Measurements from ENCODE around the gene CLOCK. TPM values are rescaled to one million over a fixed set of nuclear protein-coding genes. Genes with fewer than 3 reads are reported as not detected.

Gene CLOCK
- total and polyA plus RNA-seq, 2 of the 8 experiments (the other 6 are each of a cell fraction or from before 2014, with no cell fraction given) = 7.7 to 24.2 TPM

DNA sequence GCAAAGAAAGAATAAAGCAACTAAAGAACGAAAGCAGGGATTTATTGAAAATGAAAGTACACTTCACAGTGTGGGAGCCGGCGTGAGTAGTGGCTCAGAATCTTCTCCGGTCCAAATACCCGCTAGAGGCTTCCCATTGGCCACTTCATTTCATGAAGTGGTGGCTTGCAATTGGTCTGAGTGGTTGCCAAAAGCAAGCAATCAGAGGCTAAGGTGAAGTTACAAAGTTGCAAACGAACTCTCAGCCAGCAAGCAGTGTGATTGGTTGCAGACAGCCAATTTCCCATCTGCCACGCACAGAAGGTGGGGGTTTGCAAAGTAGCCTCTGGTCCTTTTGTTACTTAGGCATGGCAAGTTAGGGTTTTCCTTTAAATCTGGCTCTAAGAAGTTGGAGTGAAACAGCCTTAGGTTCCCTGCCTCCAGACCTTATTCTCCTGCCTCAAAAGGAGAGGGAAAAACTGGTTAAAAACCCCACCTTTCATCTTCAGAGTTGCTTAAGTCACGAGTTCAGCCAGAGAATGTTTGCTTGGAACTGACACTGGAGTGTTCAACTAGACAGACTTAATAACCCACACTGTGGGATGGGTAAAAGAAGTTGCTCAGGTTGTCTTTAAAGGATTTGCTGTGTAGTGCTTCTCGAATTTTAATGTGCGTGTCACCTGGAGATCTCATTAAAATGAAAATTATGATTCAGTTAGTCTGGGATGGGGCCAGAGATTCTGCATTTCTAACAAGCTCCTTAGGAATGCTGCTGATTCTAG lies 6.9 kb upstream of the CLOCK start:
- TF ChIP-seq TAF1 (IDR thresholded peaks at IDR 0.05; ENCODE audit: low read depth, low read length) (0 out of 2 replicates have a peak, but pooled peaks have one; percentile 19), EGR1 (IDR thresholded peaks at IDR 0.05; ENCODE audit: borderline replicate concordance, low read depth, low read length) (no peak), POLR2AphosphoS5 (IDR thresholded peaks at IDR 0.05; ENCODE audit: low read depth, low read length) (no peak), POLR2A (IDR thresholded peaks at IDR 0.05; ENCODE audit: control extremely low read depth in 1 of 2, low read depth in 2 of 2, low read length in 2 of 2) (no peak), CBX8 (IDR thresholded peaks at IDR 0.05; ENCODE audit: borderline replicate concordance, low read depth, low read length) (no peak), EP300 (IDR thresholded peaks at IDR 0.05; ENCODE audit: borderline replicate concordance in 1 of 2, low read depth in 2 of 2, low read length in 2 of 2) (no peak), MAX (IDR thresholded peaks at IDR 0.05) (no peak)
- TF ChIP-seq, protein P1, sequence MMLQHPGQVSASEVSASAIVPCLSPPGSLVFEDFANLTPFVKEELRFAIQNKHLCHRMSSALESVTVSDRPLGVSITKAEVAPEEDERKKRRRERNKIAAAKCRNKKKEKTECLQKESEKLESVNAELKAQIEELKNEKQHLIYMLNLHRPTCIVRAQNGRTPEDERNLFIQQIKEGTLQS (IDR thresholded peaks at IDR 0.05; ENCODE audit: insufficient read depth, low read depth, low read length) = no peak
- WGBS, 2 experiments (ENCODE audit: extremely low coverage in 1 of 2, insufficient coverage in 1 of 2, insufficient read length in 1 of 2, insufficient replicate concordance in 2 of 2, low coverage in 1 of 2, low lambda C conversion rate in 2 of 2, missing lambda C conversion rate in 1 of 2) = 75% methylated on average over 10 of the region's 10 CpGs; no CpG with 5 or more reads in 1 of the 2 experiments
- no peaks in the 10 kb centered on the region for H3K79me2 ChIP-seq (ENCODE audit: control insufficient read depth in 1 of 2, insufficient read depth in 2 of 2, low read length in 2 of 2)
- no peak overlapping the region for H2BK12ac ChIP-seq (ENCODE audit: low read depth, low read length)
- H4K5ac ChIP-seq (ENCODE audit: insufficient read length, low read depth, low read length) = no peak overlapping the region
- FAIRE-seq (peak; percentile 32), DNase-seq (ENCODE audit: low read depth in 1 of 2, low spot score in 2 of 2) (peak in 1 of 2 experiments; percentile 48)
- H2BK120ac ChIP-seq (replicated peaks; ENCODE audit: low read depth, low read length) = no peak overlapping the region
- no peak overlapping the region for H2AK5ac ChIP-seq (ENCODE audit: low read depth, low read length)
- no peak overlapping the region for H3K18ac ChIP-seq (ENCODE audit: extremely low read depth, low read length)
- peak overlapping the region; percentile 91; the same call in 1 of the 2 replicates for H2AFZ ChIP-seq (ENCODE audit: low read length)
- ChIA-PET POLR2A (ENCODE audit: partially characterized antibody) (no interaction called here), CTCF (ENCODE audit: partially characterized antibody) (interaction anchor here (0.7 to 1.1 kb wide), 3 partner anchors 109 to 241 kb away, joined by 3 read pairs; no protein-coding TSS in a partner anchor)
- no peaks in the 10 kb centered on the region for H3K23me2 ChIP-seq (ENCODE audit: low read depth, low read length)
- no peaks in the 10 kb centered on the region; the same call in 1 of the 2 replicates for H3K79me1 ChIP-seq (ENCODE audit: low read depth, low read length)
- H3K4me2 ChIP-seq (ENCODE audit: insufficient read depth in 1 of 2, low read depth in 2 of 2, low read length in 2 of 2) = 0 out of 4 replicates have a peak overlapping the region, but pooled peaks of 1 of the 2 experiments have one; percentile 2
- no peak overlapping the region for H2BK15ac ChIP-seq (ENCODE audit: low read length)
- H3K4ac ChIP-seq (replicated peaks; ENCODE audit: insufficient read length, low read depth, low read length) = no peak overlapping the region
- no peak overlapping the region for H3K4me3 ChIP-seq (ENCODE audit: extremely low read depth in 1 of 4, insufficient read depth in 2 of 4, low read depth in 3 of 4, low read length in 4 of 4)
- H3K9ac ChIP-seq (replicated peaks in 1 of 4; ENCODE audit: extremely low read depth in 1 of 4, low read depth in 3 of 4, low read length in 3 of 4) = no peak overlapping the region
- no peak overlapping the region for H3K27ac ChIP-seq (ENCODE audit: low read depth, low read length)
- no peaks in the 10 kb centered on the region for H3K9me3 ChIP-seq (ENCODE audit: insufficient read depth in 2 of 2, low read depth in 1 of 2, low read length in 1 of 2)
- H4K91ac ChIP-seq (replicated peaks; ENCODE audit: insufficient read length, low read length) = no peak overlapping the region
- H3K36me3 ChIP-seq (ENCODE audit: control insufficient read depth in 2 of 4, insufficient read depth in 4 of 4, low read length in 3 of 4) = no peaks in the 10 kb centered on the region
- H3K14ac ChIP-seq (ENCODE audit: insufficient read length) = no peak overlapping the region
- no peak overlapping the region for H4K8ac ChIP-seq (ENCODE audit: extremely low read depth, insufficient read depth, low read length)
- no peaks in the 10 kb centered on the region for H3K27me3 ChIP-seq (replicated peaks in 1 of 4; ENCODE audit: control insufficient read depth in 3 of 4, extremely low read depth in 1 of 4, insufficient read depth in 3 of 4, low read length in 3 of 4)
- no peak overlapping the region for H3K23ac ChIP-seq (ENCODE audit: insufficient read length)
- peaks cover 0 to 6% (median under 1%) of the 10 kb centered on the region in 4 experiments; a peak in 3 of 7 replicates for H3K4me1 ChIP-seq (replicated peaks in 1 of 4; ENCODE audit: control insufficient read depth in 3 of 4, insufficient read depth in 4 of 4, low read length in 3 of 4)
- H4K20me1 ChIP-seq (replicated peaks in 1 of 2; ENCODE audit: control insufficient read depth in 1 of 2, insufficient read depth in 2 of 2, low read length in 2 of 2) = no peaks in the 10 kb centered on the region
- H2BK20ac ChIP-seq (ENCODE audit: low read length) = no peak overlapping the region
- no peak overlapping the region for H3K56ac ChIP-seq (replicated peaks; ENCODE audit: insufficient read length, low read depth, low read length)
- no peak overlapping the region for H2BK5ac ChIP-seq (ENCODE audit: low read depth, low read length)

All from H1 (cell line).